AG04450 (cell line): ENCODE results near the gene USH2A. TPM values are rescaled to one million over a fixed set of nuclear protein-coding genes. Genes with fewer than 3 reads are reported as not detected.
A peak's percentile ranks its signal among the peaks of the same experiment; 100 is the strongest.

Experiments used
- CTCF ChIA-PET: fragments of 300-600, 350-600 bp; formaldehyde crosslinking; extraction: SDS; loops from one replicate; lab custom pipeline; 2022; ENCODE audit warnings: antibody characterized with exemption, inconsistent platforms; lab: Charles Lee
- POLR2A ChIA-PET: fragments of 350-600 bp; formaldehyde crosslinking; extraction: SDS; loops from one replicate; lab custom pipeline; 2021; ENCODE audit warnings: antibody characterized with exemption, inconsistent platforms; lab: Yijun Ruan, JAX
- DNase-seq: peaks from one replicate; pipeline ENCODE4 v3.0.0-alpha.2; 2011; ENCODE audit warnings: low read depth, low spot score
- H3K27ac ChIP-seq: one replicate; pipeline ENCODE4 v1.5.1; 2012; ENCODE audit warnings: low read depth, low read length, control low read depth
- H3K27me3 ChIP-seq: one replicate; pipeline ENCODE4 v1.6.0; 2012; ENCODE audit warnings: low read length; ENCODE audit not compliant: control insufficient read depth, insufficient read depth
- H3K4me3 ChIP-seq: 2 replicates; pipeline ENCODE4 v1.5.1; 2011; ENCODE audit warnings: mild to moderate bottlenecking, low read depth, low read length, control low read depth
- H3K9me3 ChIP-seq: 2 replicates; pipeline ENCODE4 v1.5.1; 2012; ENCODE audit warnings: low read length; ENCODE audit not compliant: control insufficient read depth, insufficient read depth
- CTCF ChIP-seq: IDR thresholded peaks from 2 replicates; pipeline ENCODE4 v1.5.1; 2011; ENCODE audit warnings: low read depth, low read length, control low read depth, inconsistent platforms
- polyA plus RNA-seq: library from polyadenylated mRNA; depleted of rRNA; stranded (reverse); fragments of >200 nt; gene quantifications from 2 replicates; pipeline ENCODE4 v1.2.3, GENCODE V29; 2011

Gene USH2A
- polyA plus RNA-seq, 1 experiment: 0.01 TPM

GRCh38 chr1:216047811-216048572 is 375.3 kb downstream of the USH2A start:
- no peak for DNase-seq
- CTCF ChIA-PET: no interaction called here
- H3K27me3 ChIP-seq: no peaks in the 10 kb centered on the region
- TF ChIP-seq CTCF: no peak
- no peak overlapping the region for H3K27ac ChIP-seq
- POLR2A ChIA-PET: no interaction called here
- no peak overlapping the region for H3K4me3 ChIP-seq
- no peaks in the 10 kb centered on the region for H3K9me3 ChIP-seq

GRCh38 chr1:216046336-216046735 is 376.9 kb downstream of the USH2A start:
- no peak for TF ChIP-seq CTCF
- H3K4me3 ChIP-seq: no peak overlapping the region
- no peak overlapping the region for H3K27ac ChIP-seq
- DNase-seq: no peak
- POLR2A ChIA-PET: no interaction called here
- CTCF ChIA-PET: no interaction called here
- H3K9me3 ChIP-seq: no peaks in the 10 kb centered on the region
- no peaks in the 10 kb centered on the region for H3K27me3 ChIP-seq

- no peak overlapping the region for H3K4me3 ChIP-seq
- TF ChIP-seq CTCF: no peak
- POLR2A ChIA-PET: no interaction called here
- H3K27me3 ChIP-seq: no peaks in the 10 kb centered on the region
- H3K9me3 ChIP-seq: no peaks in the 10 kb centered on the region
- DNase-seq: peak; percentile 83
- peak overlapping the region; percentile 92 for H3K27ac ChIP-seq
- CTCF ChIA-PET: no interaction called here
These were observed 377.8 kb downstream of the USH2A start for GRCh38 chr1:216045400-216045799.

- no peaks in the 10 kb centered on the region for H3K9me3 ChIP-seq
- ChIA-PET CTCF (no interaction called here), POLR2A (no interaction called here)
- no peaks in the 10 kb centered on the region for H3K27me3 ChIP-seq
- no peak overlapping the region for H3K4me3 ChIP-seq
- TF ChIP-seq CTCF: no peak
- DNase-seq: no peak
- H3K27ac ChIP-seq: peak overlapping the region; percentile 49
These were observed 378.7 kb downstream of the USH2A start for GRCh38 chr1:216044538-216044937.

GRCh38 chr1:216034506-216034905 is 388.7 kb downstream of the USH2A start:
- DNase-seq: no peak
- TF ChIP-seq CTCF: peak; percentile 36; the same call in 1 of the 2 replicates
- H3K27me3 ChIP-seq: no peaks in the 10 kb centered on the region
- no peak overlapping the region for H3K27ac ChIP-seq
- no peak overlapping the region for H3K4me3 ChIP-seq
- ChIA-PET POLR2A (no interaction called here), CTCF (no interaction called here)
- H3K9me3 ChIP-seq: no peaks in the 10 kb centered on the region
